RWPE2 (cell line): Measurements from ENCODE around the gene PEX11B.

Source experiments
- ATAC-seq: fragments of 200-7000 bp; cut with Tn5 transposase; 3 replicates; pipeline ENCODE4 v1.9.1; 2021; ENCODE audit warnings: low read depth
- DNase-seq: peaks from one replicate; pipeline ENCODE4 v3.0.0-alpha.2; 2020; ENCODE audit warnings: low spot score
- H3K27ac ChIP-seq: fragments of 450-650 bp; 2 replicates; pipeline ENCODE4 v1.5.1; 2017; ENCODE audit warnings: mild to moderate bottlenecking; ENCODE audit not compliant: poor library complexity, severe bottlenecking
- H3K27me3 ChIP-seq: fragments of 250-450 bp; sonication (Bioruptor Pico); 2 replicates; pipeline ENCODE4 v1.5.1; 2021; ENCODE audit warnings: mild to moderate bottlenecking, moderate library complexity; ENCODE audit not compliant: insufficient read depth, poor library complexity, severe bottlenecking
- H3K36me3 ChIP-seq: fragments of 250-450 bp; sonication (Bioruptor Pico); 2 replicates; pipeline ENCODE4 v1.5.1; 2020; ENCODE audit warnings: low read depth, mild to moderate bottlenecking, moderate library complexity
- H3K4me1 ChIP-seq: fragments of 250-450 bp; sonication (Bioruptor Pico); 2 replicates; pipeline ENCODE4 v1.5.1; 2021; ENCODE audit warnings: mild to moderate bottlenecking, moderate library complexity; ENCODE audit not compliant: insufficient read depth, poor library complexity, severe bottlenecking
- H3K4me3 ChIP-seq: fragments of 250-450 bp; sonication (Bioruptor Pico); 2 replicates; pipeline ENCODE4 v1.5.1; 2021; ENCODE audit warnings: mild to moderate bottlenecking, moderate library complexity; ENCODE audit not compliant: severe bottlenecking
- H3K9me3 ChIP-seq: fragments of 250-450 bp; sonication (Bioruptor Pico); 2 replicates; pipeline ENCODE4 v1.5.1; 2021; ENCODE audit warnings: mild to moderate bottlenecking, moderate library complexity; ENCODE audit not compliant: severe bottlenecking
- CTCF ChIP-seq: fragments of 450-650 bp; IDR thresholded peaks from one replicate; pipeline ENCODE4 v1.5.1; 2017; ENCODE audit warnings: mild to moderate bottlenecking, moderate library complexity; ENCODE audit not compliant: poor library complexity, severe bottlenecking

The PEX11B gene

GRCh38 chr1:145878724-145879123 is 39.8 kb downstream of the PEX11B start:
- Histone ChIP-seq H3K27ac (no peak overlapping the region), H3K4me3 (no peak overlapping the region), H3K9me3 (no peaks in the 10 kb centered on the region), H3K4me1 (peaks cover 6% of the 10 kb centered on the region), H3K27me3 (no peaks in the 10 kb centered on the region), H3K36me3 (no peaks in the 10 kb centered on the region)
- TF ChIP-seq CTCF: no peak
- ATAC-seq (peak; percentile 77), DNase-seq (no peak)

GRCh38 chr1:145877923-145878486 is 40.5 kb downstream of the PEX11B start:
- Histone ChIP-seq H3K27me3 (no peaks in the 10 kb centered on the region), H3K4me1 (peaks cover 6% of the 10 kb centered on the region), H3K4me3 (no peak overlapping the region), H3K36me3 (no peaks in the 10 kb centered on the region), H3K9me3 (no peaks in the 10 kb centered on the region), H3K27ac (no peak overlapping the region)
- TF ChIP-seq CTCF: no peak
- ATAC-seq (peak; percentile 31; the same call in 2 of the 3 replicates), DNase-seq (no peak)

DNA sequence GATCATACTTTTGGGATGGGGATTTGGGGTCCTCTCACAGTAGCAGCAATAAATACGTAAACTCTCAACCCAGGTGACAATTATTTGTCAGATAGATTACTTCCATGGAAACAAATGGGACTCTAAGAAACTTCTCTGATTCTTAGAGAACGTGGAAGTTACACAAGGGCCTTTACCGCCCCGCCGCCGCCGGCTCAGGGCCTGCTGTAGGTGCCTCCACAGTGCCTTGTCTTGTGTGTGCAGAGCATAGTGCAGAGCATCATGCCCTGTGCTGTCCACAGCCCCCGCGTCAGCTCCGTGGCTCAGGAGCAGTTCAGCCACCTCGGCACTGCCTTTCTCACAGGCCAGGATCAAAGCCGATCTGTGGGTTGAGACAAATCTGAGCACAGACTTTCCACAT is 43.9 kb downstream of the PEX11B start:
- Histone ChIP-seq H3K4me3 (no peak overlapping the region), H3K27ac (no peak overlapping the region), H3K9me3 (no peaks in the 10 kb centered on the region), H3K4me1 (peaks cover 6% of the 10 kb centered on the region), H3K27me3 (no peaks in the 10 kb centered on the region), H3K36me3 (no peaks in the 10 kb centered on the region)
- ATAC-seq (no peak), DNase-seq (no peak)
- TF ChIP-seq CTCF: no peak

DNA sequence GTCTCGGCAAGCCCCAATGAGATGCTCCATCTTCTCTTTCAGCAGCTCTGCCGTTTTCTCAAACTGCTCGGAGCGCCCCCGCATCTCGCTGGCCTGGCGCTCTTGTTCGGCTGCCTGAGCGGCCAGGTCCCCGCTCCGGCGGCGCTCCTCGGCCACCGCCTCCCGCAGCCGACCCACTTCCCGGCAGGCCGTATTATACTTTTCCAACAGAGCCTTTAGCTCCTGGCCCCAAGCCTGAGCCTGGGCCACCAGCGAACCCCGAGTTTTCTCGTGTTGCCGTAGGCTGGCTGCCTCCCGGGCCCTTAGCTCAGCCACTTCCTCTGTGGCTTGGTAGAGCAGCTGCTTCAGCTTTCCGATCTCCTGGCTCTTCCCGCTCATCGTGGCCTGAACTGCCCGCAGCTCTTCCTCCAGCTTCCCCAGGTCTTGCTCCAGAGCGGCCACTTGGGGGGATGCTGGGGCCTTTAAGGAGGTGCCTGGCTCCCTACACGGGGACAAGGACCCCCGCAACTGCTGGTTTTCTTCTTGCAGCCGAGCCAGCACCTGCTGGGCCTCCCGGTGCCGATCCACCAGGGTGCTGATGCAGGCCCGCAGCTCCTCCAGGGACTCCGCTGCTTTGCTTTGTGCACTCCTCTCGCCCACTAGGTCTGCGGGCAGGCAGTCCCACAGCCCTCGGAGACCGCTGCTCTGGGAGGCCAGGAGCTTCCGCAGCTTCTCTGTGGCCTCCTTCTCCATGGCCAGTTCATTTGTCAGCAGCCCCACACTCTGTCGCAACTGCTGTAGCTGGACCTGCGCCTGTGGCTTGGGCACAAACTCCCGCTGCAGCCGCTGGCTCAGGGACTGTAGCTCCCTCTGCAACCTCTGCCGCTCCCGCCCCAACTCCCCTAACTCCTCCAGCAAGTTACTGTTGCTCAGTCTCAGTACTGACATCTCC is 46.3 kb downstream of the PEX11B start:
- Histone ChIP-seq H3K27ac (no peak overlapping the region), H3K27me3 (no peaks in the 10 kb centered on the region), H3K36me3 (no peaks in the 10 kb centered on the region), H3K4me3 (no peak overlapping the region), H3K9me3 (no peaks in the 10 kb centered on the region), H3K4me1 (no peaks in the 10 kb centered on the region)
- TF ChIP-seq CTCF: no peak
- DNase-seq (no peak), ATAC-seq (peak; percentile 49; the same call in 2 of the 3 replicates)

GRCh38 chr1:145868232-145868631 is 50.3 kb downstream of the PEX11B start:
- no peaks in the 10 kb centered on the region for H3K36me3 ChIP-seq
- ATAC-seq (no peak), DNase-seq (no peak)
- H3K27ac ChIP-seq: no peak overlapping the region
- H3K4me3 ChIP-seq: no peak overlapping the region
- H3K27me3 ChIP-seq: no peaks in the 10 kb centered on the region
- H3K9me3 ChIP-seq: no peaks in the 10 kb centered on the region
- H3K4me1 ChIP-seq: no peaks in the 10 kb centered on the region
- no peak for TF ChIP-seq CTCF
